CD4-positive, alpha-beta T cell treated with Interleukin-21 for 1 hour (primary cell): Measurements from ENCODE around the gene NAALADL2.

Experiments
- DNase-seq: peaks from one replicate; pipeline ENCODE4 v3.0.0-alpha.2; 2020

NAALADL2 gene

DNA sequence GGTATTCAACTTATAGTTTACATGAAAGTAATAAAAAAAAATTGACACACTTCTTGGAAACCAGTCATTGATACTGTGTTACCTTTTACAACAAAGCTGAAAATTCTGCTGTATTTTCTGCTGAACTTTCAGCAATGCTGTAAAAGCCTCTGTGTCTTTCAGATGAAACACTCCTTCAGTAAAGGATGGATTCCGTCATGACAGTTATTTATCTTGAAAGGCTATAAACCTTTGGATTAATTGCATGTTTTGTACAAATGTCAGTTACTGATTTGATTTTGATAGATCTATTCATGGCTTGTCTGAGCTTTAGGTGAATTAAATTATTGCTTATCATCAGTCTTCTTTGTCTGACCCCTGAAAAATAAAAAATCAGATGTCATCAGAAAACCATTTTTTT, 355.1 kb downstream of the NAALADL2 start:
- DNase-seq = no peak

DNA sequence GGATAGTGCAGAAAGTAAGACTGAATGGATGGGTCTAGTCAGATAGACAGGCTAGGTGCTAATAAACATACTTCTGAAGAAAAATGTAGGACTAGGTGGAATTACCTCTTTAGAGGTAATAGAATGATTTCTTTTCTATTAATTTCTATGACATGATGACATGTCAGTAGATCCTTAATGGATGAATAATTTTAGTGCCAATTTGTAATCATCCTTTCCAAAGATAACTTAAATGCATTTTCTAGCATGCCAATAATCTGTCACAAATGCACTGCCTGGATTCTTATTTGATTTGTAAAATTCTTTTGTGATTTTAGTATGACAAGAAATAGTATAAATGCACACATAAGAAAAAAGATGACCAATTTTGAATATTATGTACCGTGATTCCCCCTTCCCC, 356.7 kb downstream of the NAALADL2 start:
- no peak for DNase-seq

- no peak for DNase-seq
These were observed 363.2 kb downstream of the NAALADL2 start for GRCh38 chr3:175222356-175222755.

GRCh38 chr3:175224051-175224450, 364.9 kb downstream of the NAALADL2 start:
- no peak for DNase-seq

DNA sequence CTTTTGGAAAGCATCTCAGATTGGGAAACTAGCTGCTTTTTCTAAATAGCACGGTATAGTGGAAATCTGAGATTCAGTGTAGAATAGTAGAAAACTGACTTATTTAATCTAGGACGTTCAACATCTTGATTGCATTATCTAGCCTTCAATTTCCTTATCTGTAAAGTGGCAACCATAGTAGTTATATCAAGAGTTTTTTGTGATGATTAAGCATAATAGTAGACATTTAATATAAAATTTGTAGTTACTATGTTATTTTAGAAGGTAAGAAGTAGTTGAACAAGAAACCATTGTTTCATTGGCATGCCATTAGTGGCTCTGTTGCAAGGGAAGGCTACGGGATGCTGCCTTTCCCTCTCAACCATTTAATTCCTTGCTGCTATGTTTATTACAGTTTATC, 367.3 kb downstream of the NAALADL2 start:
- DNase-seq = no peak

- no peak for DNase-seq
These were observed 368.0 kb downstream of the NAALADL2 start for GRCh38 chr3:175227126-175227525.

DNA sequence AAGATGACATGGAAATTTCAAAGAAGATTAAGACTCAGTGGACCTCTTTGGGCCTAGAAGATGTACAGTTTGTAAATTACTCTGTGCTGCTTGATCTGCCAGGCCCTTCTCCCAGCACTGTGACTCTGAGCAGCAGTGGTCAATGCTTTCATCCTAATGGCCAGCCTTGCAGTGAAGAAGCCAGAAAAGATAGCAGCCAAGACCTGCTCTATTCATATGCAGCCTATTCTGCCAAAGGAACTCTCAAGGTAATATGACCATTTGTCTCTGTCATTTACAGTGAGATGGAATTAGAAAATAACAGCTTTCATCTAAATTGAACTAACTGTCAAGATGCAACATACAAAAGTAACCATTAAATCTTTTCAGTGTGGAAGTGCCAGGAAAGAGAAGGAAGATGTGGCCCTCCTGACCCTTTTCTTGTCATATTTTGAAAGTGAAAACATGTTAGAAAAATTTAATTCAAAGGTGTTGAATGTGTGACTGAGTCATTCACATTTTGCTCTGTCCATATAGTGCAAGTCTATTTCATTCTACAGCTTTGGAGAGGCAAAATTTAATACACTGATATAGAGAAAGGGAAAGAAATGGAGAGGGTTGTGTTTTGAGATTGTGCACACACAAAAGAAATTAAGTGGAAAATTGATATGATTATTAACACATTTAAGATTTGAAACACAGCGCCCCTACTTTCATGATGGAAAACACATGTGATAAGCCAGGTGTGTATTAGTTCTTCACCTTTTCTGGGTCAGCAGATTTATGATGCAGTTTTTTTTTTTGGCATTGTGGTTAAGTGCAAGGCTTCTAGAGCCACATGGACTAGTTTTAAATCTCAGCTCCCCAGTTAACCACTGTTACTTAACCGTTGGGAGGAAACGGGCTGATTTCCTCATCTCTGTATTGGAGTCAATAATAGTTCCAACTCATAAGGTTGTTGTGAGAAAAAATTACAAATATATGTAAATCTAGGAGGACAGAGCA, 375.1 kb downstream of the NAALADL2 start:
- DNase-seq = no peak

GRCh38 chr3:175238801-175239200, 379.7 kb downstream of the NAALADL2 start:
- no peak for DNase-seq

GRCh38 chr3:175240921-175241320, 381.8 kb downstream of the NAALADL2 start:
- DNase-seq = no peak

DNA sequence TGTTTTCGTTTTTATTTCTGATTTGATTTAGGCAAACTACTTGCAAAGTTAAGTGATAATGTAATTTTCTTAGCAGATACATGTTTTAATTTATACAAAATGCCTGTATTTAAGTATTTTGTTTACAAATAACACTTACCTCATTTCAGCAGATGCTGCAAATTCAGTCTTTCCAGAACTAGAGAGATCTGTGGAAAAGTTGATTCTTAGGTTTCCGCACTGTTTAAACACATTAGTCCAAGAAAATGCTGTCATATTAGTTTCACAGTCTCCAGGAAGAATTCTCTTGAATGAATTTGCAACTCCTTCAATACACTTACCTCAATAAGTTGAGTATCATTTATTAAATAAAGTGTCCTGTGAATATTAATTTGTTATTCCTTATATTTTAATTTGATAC, 383.1 kb downstream of the NAALADL2 start:
- no peak for DNase-seq

DNA sequence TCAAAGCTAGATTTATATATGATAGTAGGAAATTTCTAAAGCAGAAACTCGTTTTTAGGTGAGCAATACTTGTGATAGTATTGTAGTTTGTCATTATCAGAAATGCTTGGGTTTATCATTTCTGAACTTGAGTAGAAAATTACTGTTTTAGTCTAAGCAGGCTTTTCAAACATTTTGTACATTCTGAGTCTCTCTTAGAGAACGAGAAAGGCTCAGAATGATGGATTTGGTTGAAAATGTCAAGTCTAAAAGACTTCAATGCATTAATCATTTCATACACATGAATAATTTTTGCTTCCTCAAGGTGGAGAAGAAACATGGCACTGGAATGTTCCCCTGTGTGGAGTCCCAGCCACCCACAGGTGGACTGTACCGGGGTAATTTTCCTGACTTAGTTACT, 387.1 kb downstream of the NAALADL2 start:
- DNase-seq = no peak

- no peak for DNase-seq
These were observed 387.6 kb downstream of the NAALADL2 start for GRCh38 chr3:175246766-175247165.

- no peak for DNase-seq
These were observed 388.5 kb downstream of the NAALADL2 start for GRCh38 chr3:175247629-175248028.

DNA sequence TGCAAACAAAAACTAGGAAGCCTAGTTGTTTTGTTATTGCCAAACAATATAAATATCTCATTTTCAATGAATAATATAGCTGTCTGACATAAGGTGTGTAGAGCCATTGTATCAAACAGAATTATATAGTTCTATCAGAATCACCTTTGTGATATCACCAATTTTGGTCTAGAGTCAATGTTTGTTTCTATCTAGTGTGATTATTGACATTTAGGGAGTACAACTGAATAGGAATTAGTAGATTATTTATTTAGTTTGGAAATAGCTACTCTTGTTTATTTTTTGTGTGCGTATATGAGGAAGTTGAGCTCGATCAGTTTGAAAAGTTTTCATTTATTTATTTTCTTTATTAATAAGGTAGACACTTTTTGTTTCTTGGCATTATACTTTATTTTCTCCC, 389.7 kb downstream of the NAALADL2 start:
- no peak for DNase-seq

DNA sequence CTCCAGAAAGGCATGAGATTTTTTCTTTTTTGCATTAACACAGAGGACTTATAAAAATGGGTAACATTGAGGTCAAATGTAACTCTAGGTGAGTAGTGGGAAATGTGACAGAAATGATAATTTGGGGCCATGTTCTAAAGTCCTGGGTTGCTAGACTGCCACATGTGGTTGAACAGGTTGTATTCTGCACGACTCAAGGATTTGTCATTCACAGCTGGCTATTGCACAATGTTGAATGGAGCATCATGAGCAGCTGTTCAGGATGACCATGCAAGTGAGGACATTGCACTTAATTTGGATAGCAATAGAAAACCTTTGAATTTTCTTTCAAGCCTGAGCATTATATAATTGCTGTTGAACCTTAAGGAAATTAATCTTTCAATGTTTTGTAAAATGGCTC, 396.6 kb downstream of the NAALADL2 start:
- no peak for DNase-seq

GRCh38 chr3:175257123-175257522, 398.0 kb downstream of the NAALADL2 start:
- no peak for DNase-seq

- DNase-seq = no peak
These were observed 399.6 kb downstream of the NAALADL2 start for GRCh38 chr3:175258763-175259162.

DNA sequence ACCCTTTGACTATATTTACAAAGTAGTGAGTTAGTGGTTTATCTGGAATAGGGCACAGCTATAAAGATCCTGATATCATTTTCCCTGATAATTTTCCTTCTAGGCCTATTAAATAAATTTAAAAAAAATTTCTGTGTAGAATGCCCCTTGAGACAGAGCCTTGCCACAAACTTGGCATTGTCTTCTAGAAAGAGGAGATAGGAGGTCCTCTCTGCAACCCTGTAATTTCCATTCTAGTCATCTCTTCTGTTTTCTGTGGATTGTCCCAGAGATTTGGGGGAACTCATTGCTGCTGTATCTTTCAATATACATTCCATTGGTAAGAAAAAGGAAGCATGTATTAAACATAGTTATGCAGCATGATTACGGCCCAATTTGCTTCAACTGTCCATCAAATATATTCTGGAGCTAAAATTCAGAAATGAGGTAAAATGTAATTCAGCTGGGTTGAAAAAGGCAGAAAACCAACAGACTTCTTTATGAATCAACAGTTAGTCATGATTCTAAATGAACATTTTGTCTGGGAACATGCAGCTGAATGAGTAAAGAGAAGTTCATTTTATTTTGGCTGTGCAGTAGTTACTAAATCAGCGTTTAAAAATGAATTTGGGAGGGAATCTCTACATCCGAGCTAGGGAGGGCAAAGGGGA, 401.1 kb downstream of the NAALADL2 start:
- no peak for DNase-seq

GRCh38 chr3:175266478-175266877, 407.3 kb downstream of the NAALADL2 start:
- no peak for DNase-seq

- no peak for DNase-seq
These were observed 408.0 kb downstream of the NAALADL2 start for GRCh38 chr3:175267121-175267531.

DNA sequence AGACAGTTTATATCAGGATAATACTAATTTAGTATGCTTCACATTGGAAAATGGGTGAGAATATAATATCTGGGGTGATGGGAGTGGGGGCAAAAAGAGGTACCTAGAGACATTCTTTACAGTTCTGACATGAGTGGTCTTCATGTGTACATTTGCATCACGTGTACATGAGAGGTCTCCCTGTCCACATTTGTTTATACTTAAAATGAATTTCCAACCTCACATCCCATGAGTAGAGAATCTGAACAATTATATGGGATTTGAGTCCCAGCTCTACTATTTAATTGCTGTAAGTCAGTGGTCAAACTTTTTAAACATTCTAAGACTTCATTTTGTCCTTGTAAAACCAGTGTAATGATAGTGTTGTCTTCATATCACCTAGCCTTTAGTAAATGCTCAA, 408.4 kb downstream of the NAALADL2 start:
- DNase-seq = no peak

DNA sequence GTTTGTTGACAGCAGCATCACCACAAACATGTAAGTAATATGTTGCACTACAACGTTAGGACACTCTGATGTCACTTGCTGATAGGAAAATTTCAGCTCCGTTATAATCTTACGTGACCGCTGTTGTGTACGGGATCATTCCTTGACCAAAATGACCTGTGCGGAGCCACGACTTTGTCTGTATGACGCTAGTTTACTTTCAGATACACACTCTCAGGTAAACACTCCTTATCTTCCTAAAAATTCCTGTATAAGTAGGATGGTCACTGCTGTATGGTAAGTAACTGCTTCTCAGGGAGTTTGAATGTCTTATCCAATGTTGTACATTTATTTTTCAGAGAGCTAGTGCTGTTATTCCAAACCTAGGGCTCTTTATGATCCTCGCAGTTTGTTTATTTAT, 410.3 kb downstream of the NAALADL2 start:
- no peak for DNase-seq

GRCh38 chr3:175270198-175270837, 411.2 kb downstream of the NAALADL2 start:
- DNase-seq = no peak

- DNase-seq = no peak
These were observed 411.7 kb downstream of the NAALADL2 start for GRCh38 chr3:175270866-175271265.
